DND-41 (cell line): ENCODE data around the gene TPD52L1.

Experiments
- ATAC-seq: fragments of 200-7000 bp; cut with Tn5 transposase; 3 replicates; pipeline ENCODE4 v1.9.1; 2021; ENCODE audit warnings: low read depth; ENCODE audit not compliant: insufficient read depth
- DNase-seq: peaks from one replicate; pipeline ENCODE4 v3.0.0-alpha.2; 2020
- H2AFZ ChIP-seq: 2 replicates; pipeline ENCODE4 v1.6.0; 2012; ENCODE audit warnings: low read depth, low read length
- H3K27ac ChIP-seq: 2 replicates; pipeline ENCODE4 v1.5.1; 2012; ENCODE audit warnings: low read length, inconsistent platforms
- H3K27me3 ChIP-seq: fragments of 200-600 bp; sonication (generic); 2 replicates; pipeline ENCODE4 v1.6.0; 2012; ENCODE audit warnings: low read length, mild to moderate bottlenecking, inconsistent platforms; ENCODE audit not compliant: insufficient read depth, poor library complexity
- H3K36me3 ChIP-seq: 2 replicates; pipeline ENCODE4 v1.5.1; 2012; ENCODE audit warnings: low read length, inconsistent platforms; ENCODE audit not compliant: insufficient read depth
- H3K4me1 ChIP-seq: 2 replicates; pipeline ENCODE4 v1.5.1; 2012; ENCODE audit warnings: mild to moderate bottlenecking, low read length; ENCODE audit not compliant: insufficient read depth
- H3K4me2 ChIP-seq: 2 replicates; pipeline ENCODE4 v1.6.0; 2012; ENCODE audit warnings: mild to moderate bottlenecking, moderate library complexity, low read length, inconsistent platforms; ENCODE audit not compliant: insufficient read depth
- H3K4me3 ChIP-seq, 2 experiments: fragments of 200-600 bp in 1 of 2; shearing (Covaris generic) in 1 of 2; 2 replicates each; pipeline ENCODE4 v1.5.1; 2012 to 2016; ENCODE audit warnings: inconsistent platforms in 2 of 2, low read length in 2 of 2, mild to moderate bottlenecking in 2 of 2, low read depth in 1 of 2, moderate library complexity in 1 of 2
- H3K79me2 ChIP-seq: 2 replicates; pipeline ENCODE4 v1.6.0; 2012; ENCODE audit warnings: low read length, inconsistent platforms; ENCODE audit not compliant: insufficient read depth
- H3K9ac ChIP-seq: 2 replicates; pipeline ENCODE4 v1.6.0; 2012; ENCODE audit warnings: low read depth, mild to moderate bottlenecking, inconsistent platforms, low read length, moderate library complexity
- H3K9me3 ChIP-seq: 2 replicates; pipeline ENCODE4 v1.5.1; 2012; ENCODE audit warnings: low read length, moderate library complexity, mild to moderate bottlenecking, inconsistent platforms; ENCODE audit not compliant: insufficient read depth, severe bottlenecking
- H4K20me1 ChIP-seq: 2 replicates; pipeline ENCODE4 v1.6.0; 2012; ENCODE audit warnings: low read length; ENCODE audit not compliant: insufficient read depth
- EZH2 ChIP-seq: IDR thresholded peaks from 3 replicates; pipeline ENCODE4 v1.6.1; 2012; ENCODE audit warnings: borderline replicate concordance, low read depth, mild to moderate bottlenecking, moderate library complexity, low read length, inconsistent platforms; ENCODE audit not compliant: severe bottlenecking
- TF ChIP-seq, protein P1 (sequence below): IDR thresholded peaks from 2 replicates; pipeline ENCODE4 v1.5.1; 2012; ENCODE audit warnings: borderline replicate concordance, low read length, moderate library complexity, mild to moderate bottlenecking; ENCODE audit not compliant: poor library complexity, severe bottlenecking; ENCODE audit errors: extremely low read depth

The TPD52L1 gene, protein sequence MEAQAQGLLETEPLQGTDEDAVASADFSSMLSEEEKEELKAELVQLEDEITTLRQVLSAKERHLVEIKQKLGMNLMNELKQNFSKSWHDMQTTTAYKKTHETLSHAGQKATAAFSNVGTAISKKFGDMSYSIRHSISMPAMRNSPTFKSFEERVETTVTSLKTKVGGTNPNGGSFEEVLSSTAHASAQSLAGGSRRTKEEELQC

DNA sequence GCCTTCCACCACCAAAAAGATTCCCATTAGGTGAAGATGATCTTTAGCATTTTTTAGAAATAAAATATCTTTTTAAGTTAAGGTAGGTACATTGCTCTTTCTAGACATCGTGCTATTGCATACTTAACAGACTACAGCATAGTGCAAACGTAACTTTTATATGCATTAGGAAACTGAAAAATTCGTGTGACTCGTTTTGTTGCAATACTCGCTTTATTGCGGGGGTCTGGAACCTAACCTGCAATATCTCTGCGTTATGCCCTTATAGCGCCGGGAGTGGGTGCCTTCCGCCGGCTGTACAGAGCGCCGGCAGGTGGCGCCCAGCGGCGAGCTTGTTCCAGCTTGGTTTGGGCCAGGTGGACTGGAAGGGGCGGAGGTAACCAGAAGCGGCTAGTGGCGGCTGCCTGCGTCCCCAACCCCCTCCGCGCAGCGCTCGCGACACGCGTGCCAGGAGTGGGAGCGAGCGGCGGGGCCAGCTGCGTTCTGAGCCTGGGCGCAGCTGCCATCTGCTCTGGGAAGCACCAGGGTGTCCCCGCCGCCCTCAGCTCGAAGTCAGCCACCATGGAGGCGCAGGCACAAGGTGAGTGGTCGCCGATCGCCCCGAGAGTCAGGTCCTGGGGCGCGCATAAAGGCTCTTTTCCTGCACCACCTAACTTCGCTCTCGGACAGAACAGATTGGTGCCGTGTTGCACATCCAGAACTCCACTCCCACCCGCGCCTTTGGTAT lies at the start of gene TPD52L1:
Gene TPD52L1, plus strand, starts transcription at position 383 of the 727 bp plus-strand sequence. Its CDS starts 179 bp downstream, at position 562.
- no peak within 1 kb of the TSS for H3K9ac ChIP-seq
- no peak within 1 kb of the TSS for H3K4me3 ChIP-seq
- no peak within 1 kb of the TSS for H3K4me2 ChIP-seq
- H3K79me2 ChIP-seq: no peaks in the 10 kb centered on the region
- no peaks in the 10 kb centered on the region for H3K27me3 ChIP-seq
- H3K9me3 ChIP-seq: no peaks in the 10 kb centered on the region
- H3K36me3 ChIP-seq: no peaks in the 10 kb centered on the region
- H3K27ac ChIP-seq: no peak within 1 kb of the TSS
- ATAC-seq (no peak), DNase-seq (no peak)
- no peaks in the 10 kb centered on the region for H4K20me1 ChIP-seq
- no peak for TF ChIP-seq EZH2
- TF ChIP-seq, protein P1, sequence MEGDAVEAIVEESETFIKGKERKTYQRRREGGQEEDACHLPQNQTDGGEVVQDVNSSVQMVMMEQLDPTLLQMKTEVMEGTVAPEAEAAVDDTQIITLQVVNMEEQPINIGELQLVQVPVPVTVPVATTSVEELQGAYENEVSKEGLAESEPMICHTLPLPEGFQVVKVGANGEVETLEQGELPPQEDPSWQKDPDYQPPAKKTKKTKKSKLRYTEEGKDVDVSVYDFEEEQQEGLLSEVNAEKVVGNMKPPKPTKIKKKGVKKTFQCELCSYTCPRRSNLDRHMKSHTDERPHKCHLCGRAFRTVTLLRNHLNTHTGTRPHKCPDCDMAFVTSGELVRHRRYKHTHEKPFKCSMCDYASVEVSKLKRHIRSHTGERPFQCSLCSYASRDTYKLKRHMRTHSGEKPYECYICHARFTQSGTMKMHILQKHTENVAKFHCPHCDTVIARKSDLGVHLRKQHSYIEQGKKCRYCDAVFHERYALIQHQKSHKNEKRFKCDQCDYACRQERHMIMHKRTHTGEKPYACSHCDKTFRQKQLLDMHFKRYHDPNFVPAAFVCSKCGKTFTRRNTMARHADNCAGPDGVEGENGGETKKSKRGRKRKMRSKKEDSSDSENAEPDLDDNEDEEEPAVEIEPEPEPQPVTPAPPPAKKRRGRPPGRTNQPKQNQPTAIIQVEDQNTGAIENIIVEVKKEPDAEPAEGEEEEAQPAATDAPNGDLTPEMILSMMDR: no peak
- H3K4me1 ChIP-seq: no peaks in the 10 kb centered on the region
- H2AFZ ChIP-seq: no peak within 1 kb of the TSS

DNA sequence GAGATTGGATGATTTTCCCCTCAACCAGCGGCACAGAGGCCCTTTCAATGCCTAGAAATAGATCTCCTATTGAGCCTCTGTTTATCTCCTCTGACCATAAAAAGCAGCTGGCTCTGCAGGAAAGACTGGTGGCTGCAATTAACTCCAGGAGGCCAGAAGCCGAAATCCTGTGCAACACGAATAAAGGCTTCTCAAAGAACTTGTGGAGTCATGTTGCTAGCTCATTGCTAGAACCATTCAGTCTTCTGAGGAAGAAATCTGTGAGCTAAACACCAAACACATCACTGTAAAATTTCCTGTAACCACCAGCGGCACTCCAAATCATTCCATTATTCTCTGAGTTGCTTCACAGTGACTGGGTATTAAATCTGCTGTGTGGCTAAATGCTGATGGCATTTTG lies 49.1 kb upstream of the TPD52L1 start:
- no peak overlapping the region for H3K4me3 ChIP-seq

DNA sequence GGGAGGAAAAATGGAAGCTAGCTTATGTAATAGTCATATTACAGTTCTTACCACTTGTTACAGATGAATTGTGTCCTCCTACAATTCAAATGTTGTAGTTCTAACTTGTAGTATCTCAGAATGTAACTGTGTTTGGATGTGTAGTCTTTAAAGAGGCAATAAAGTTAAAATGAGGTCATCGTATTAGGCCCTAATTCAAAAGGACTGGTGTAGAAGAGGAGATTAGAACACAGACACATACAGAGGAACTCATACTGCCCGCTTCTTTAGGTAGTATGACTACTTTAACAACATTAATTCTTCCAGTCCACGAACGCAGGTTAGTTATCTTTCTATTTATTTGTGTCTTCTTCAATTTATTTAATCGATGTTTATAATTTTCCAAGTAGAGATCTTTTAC lies 46.5 kb upstream of the TPD52L1 start:
- Histone ChIP-seq H3K4me3 (no peak overlapping the region), H3K36me3 (no peaks in the 10 kb centered on the region), H3K79me2 (no peaks in the 10 kb centered on the region), H3K27ac (no peak overlapping the region), H3K27me3 (no peaks in the 10 kb centered on the region), H3K4me2 (no peak overlapping the region), H3K9me3 (peaks cover 9% of the 10 kb centered on the region), H3K4me1 (no peaks in the 10 kb centered on the region), H2AFZ (no peak overlapping the region), H3K9ac (no peak overlapping the region), H4K20me1 (no peaks in the 10 kb centered on the region)
- TF ChIP-seq, protein P1: no peak
- no peak for TF ChIP-seq EZH2
- ATAC-seq (no peak), DNase-seq (no peak)

More for the DNA sequence above, 49.1 kb upstream of the TPD52L1 start:
- Histone ChIP-seq H3K27me3 (no peaks in the 10 kb centered on the region), H2AFZ (no peak overlapping the region), H3K4me1 (no peaks in the 10 kb centered on the region), H4K20me1 (no peaks in the 10 kb centered on the region), H3K36me3 (no peaks in the 10 kb centered on the region), H3K9me3 (no peaks in the 10 kb centered on the region), H3K27ac (no peak overlapping the region), H3K9ac (no peak overlapping the region), H3K79me2 (no peaks in the 10 kb centered on the region), H3K4me2 (no peak overlapping the region)
- TF ChIP-seq EZH2: no peak
- TF ChIP-seq, protein P1: no peak
- ATAC-seq (no peak), DNase-seq (no peak)
